HG03280 (cell line): ENCODE data around the gene BCL6B.
A peak's percentile ranks its signal among the peaks of the same experiment; 100 is the strongest.
"Not testable (repeated sequence)": the region's sequence is repeated elsewhere in the genome, so short reads cannot be mapped to it uniquely, and the experiment has no call there.

Experiments used
- ATAC-seq: cut with Tn5 transposase; IDR thresholded peaks from one replicate; pipeline ENCODE4 v1.9.1; 2021; ENCODE audit warnings: mild to moderate bottlenecking, moderate library complexity; ENCODE audit not compliant: unreplicated experiment

The BCL6B gene

GRCh38 chr17:7022781-7023571 is at the start of gene BCL6B:
Gene BCL6B (plus strand): TSS chr17:7023050. CDS start chr17:7023672, 622 bp downstream.
- ATAC-seq: no peak

- not testable (repeated sequence) for ATAC-seq
Measured at GRCh38 chr17:6979440-6979839, 43.4 kb upstream of the BCL6B start.

GRCh38 chr17:6981426-6981825 is 41.4 kb upstream of the BCL6B start:
- no peak for ATAC-seq

GRCh38 chr17:6985266-6985665 is 37.6 kb upstream of the BCL6B start:
- ATAC-seq: no peak

- ATAC-seq: no peak
Measured at GRCh38 chr17:6986676-6987075, 36.2 kb upstream of the BCL6B start.

- no peak for ATAC-seq
Measured at GRCh38 chr17:6989779-6990178, 33.1 kb upstream of the BCL6B start.

GRCh38 chr17:6993613-6994056 is 29.2 kb upstream of the BCL6B start:
- not testable (repeated sequence) for ATAC-seq

GRCh38 chr17:6994118-6994598 is 28.7 kb upstream of the BCL6B start:
- no peak for ATAC-seq

GRCh38 chr17:6994666-6995256 is 28.1 kb upstream of the BCL6B start:
- ATAC-seq: no peak

GRCh38 chr17:6995500-6996255 is 27.2 kb upstream of the BCL6B start, which contains the start of gene ALOX12:
Gene ALOX12 (plus strand): TSS chr17:6996049. CDS start chr17:6996118, 69 bp downstream.
- ATAC-seq: no peak

- ATAC-seq: no peak
Measured at GRCh38 chr17:6996256-6997011, 26.4 kb upstream of the BCL6B start.

GRCh38 chr17:6997171-6997570 is 25.7 kb upstream of the BCL6B start:
- no peak for ATAC-seq

- ATAC-seq: no peak
Measured at GRCh38 chr17:6998855-6999508, 23.9 kb upstream of the BCL6B start.

- ATAC-seq: no peak
Measured at GRCh38 chr17:7001318-7001961, 21.4 kb upstream of the BCL6B start.

- ATAC-seq: no peak
Measured at GRCh38 chr17:7002288-7003047, 20.4 kb upstream of the BCL6B start.

- ATAC-seq: no peak
Measured at GRCh38 chr17:7003745-7004144, 19.1 kb upstream of the BCL6B start.

GRCh38 chr17:7004398-7005253 is 18.2 kb upstream of the BCL6B start:
- peak; percentile 72 for ATAC-seq

- ATAC-seq: no peak
Measured at GRCh38 chr17:7005716-7006115, 17.1 kb upstream of the BCL6B start.
